SU-DHL-6 (cell line): ENCODE measurements around the gene SCYL2.

Experiments used
- CTCF ChIP-seq: fragments of 200-600 bp; sonication (generic); IDR thresholded peaks from one replicate; pipeline ENCODE4 v1.5.1; 2017; ENCODE audit warnings: antibody characterized with exemption, mild to moderate bottlenecking, low read length, moderate library complexity; ENCODE audit not compliant: insufficient read depth, poor library complexity, severe bottlenecking
- EZH2phosphoT487 ChIP-seq: fragments of 200-600 bp; sonication (generic), shearing (Covaris generic); conservative IDR thresholded peaks from 2 replicates; pipeline ENCODE4 v1.6.1; 2018; ENCODE audit warnings: mild to moderate bottlenecking, antibody characterized with exemption, low read length, moderate library complexity, mixed read lengths

- TF ChIP-seq EZH2phosphoT487 (no peak), CTCF (no peak)
Observed at GRCh38 chr12:100337727-100338126, 70.8 kb downstream of the SCYL2 start.
